Measurements from ENCODE around the gene HSPBP1. TPM values are rescaled to one million over a fixed set of nuclear protein-coding genes. Genes with fewer than 3 reads are reported as not detected.

The HSPBP1 gene
- total RNA-seq, 4 donors from 2014 or later, result 4.9 to 17.9 (median 10.4) TPM

- TF ChIP-seq CTCF (IDR thresholded peaks at IDR 0.05; ENCODE audit: low read depth), result no peak
These were observed 17.6 kb downstream of the HSPBP1 start for GRCh38 chr19:55262359-55262758.

- no peak for TF ChIP-seq CTCF (IDR thresholded peaks at IDR 0.05; ENCODE audit: low read depth)
These were observed 18.2 kb downstream of the HSPBP1 start for GRCh38 chr19:55261671-55262126.

- TF ChIP-seq CTCF (IDR thresholded peaks at IDR 0.05; ENCODE audit: low read depth), result no peak
These were observed 20.2 kb downstream of the HSPBP1 start for GRCh38 chr19:55259540-55260210.

GRCh38 chr19:55258828-55259539, 20.9 kb downstream of the HSPBP1 start, which contains the start of gene PPP6R1:
Gene PPP6R1 (minus strand): TSS chr19:55259017. CDS start chr19:55247103, 11,914 bp downstream.
- no peak for TF ChIP-seq CTCF (IDR thresholded peaks at IDR 0.05; ENCODE audit: low read depth)

- no peak for TF ChIP-seq CTCF (IDR thresholded peaks at IDR 0.05; ENCODE audit: low read depth)
These were observed 21.5 kb downstream of the HSPBP1 start for GRCh38 chr19:55258476-55258827.

GRCh38 chr19:55257461-55258420, 22.2 kb downstream of the HSPBP1 start:
- no peak for TF ChIP-seq CTCF (IDR thresholded peaks at IDR 0.05; ENCODE audit: low read depth)

Data from subcutaneous adipose tissue (tissue), 4 donors.